BJ (cell line): ENCODE results near the gene KIAA0930. TPM values are rescaled to one million over a fixed set of nuclear protein-coding genes. Genes with fewer than 3 reads are reported as not detected.

ENCODE experiments used
- CTCF ChIA-PET: fragments of 350-600 bp; formaldehyde crosslinking; extraction: SDS; loops from one replicate; lab custom pipeline; 2021; ENCODE audit warnings: antibody characterized with exemption, inconsistent platforms; lab: Yijun Ruan, JAX
- POLR2A ChIA-PET: fragments of 300-600 bp; sonication (Branson Sonifier 250); formaldehyde crosslinking; extraction: SDS; loops from one replicate; lab custom pipeline; 2021; ENCODE audit warnings: antibody characterized with exemption; lab: Charles Lee
- DNase-seq: peaks from one replicate; pipeline ENCODE4 v3.0.0-alpha.2; 2011; ENCODE audit warnings: low read depth
- H3K27me3 ChIP-seq: 2 replicates; pipeline ENCODE4 v1.6.0; 2011; ENCODE audit warnings: low read length; ENCODE audit not compliant: control insufficient read depth, insufficient read depth
- H3K36me3 ChIP-seq: 2 replicates; pipeline ENCODE4 v1.5.1; 2011; ENCODE audit warnings: low read length; ENCODE audit not compliant: control insufficient read depth, insufficient read depth
- H3K4me3 ChIP-seq: 2 replicates; pipeline ENCODE4 v1.5.1; 2011; ENCODE audit warnings: low read depth, mild to moderate bottlenecking, control low read depth, low read length
- polyA plus RNA-seq: library from polyadenylated mRNA; depleted of rRNA; stranded (reverse); fragments of >200 nt; gene quantifications from 2 replicates; pipeline ENCODE4 v1.2.3, GENCODE V29; 2011
- TF ChIP-seq, protein P1 (sequence below): IDR thresholded peaks from 2 replicates; pipeline ENCODE4 v1.5.1; 2011; ENCODE audit warnings: low read depth, mild to moderate bottlenecking, control low read depth, inconsistent platforms, low read length, moderate library complexity; ENCODE audit not compliant: insufficient read depth

KIAA0930 gene
- polyA plus RNA-seq, 1 experiment = 64.0 TPM

DNA sequence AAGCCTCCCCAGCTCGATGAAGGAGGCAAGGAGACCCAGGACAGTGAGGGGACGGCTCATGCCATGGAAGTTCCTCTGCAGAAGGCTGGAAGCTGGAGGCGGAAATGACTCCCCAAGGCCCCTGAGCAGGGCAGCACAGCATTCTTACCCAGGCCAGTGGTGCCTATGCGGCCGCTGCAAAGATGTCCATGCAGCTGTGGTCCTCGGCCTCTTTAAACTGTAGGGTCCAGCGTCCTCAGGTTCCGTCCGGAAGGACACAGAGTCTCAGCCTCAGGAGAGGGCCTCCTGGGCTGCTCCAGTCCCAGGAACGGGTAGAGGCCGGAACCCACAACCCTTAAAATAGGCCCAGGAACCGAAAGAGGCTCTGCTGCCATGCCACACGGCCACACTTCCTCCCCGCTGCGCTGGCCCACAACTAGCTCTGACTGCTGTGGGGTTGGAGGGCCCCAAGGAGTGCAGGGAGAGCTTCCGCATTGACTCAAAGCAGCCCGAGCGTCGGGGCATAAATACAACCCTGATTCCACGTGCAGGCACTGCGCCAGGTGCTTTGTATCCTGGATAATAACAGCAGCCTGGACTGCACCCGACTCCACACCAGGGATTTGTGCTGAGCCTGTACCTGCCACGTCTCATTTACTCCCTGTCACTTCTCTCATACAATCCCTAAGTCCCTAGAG, 5.5 kb downstream of the KIAA0930 start:
- TF ChIP-seq, protein P1, sequence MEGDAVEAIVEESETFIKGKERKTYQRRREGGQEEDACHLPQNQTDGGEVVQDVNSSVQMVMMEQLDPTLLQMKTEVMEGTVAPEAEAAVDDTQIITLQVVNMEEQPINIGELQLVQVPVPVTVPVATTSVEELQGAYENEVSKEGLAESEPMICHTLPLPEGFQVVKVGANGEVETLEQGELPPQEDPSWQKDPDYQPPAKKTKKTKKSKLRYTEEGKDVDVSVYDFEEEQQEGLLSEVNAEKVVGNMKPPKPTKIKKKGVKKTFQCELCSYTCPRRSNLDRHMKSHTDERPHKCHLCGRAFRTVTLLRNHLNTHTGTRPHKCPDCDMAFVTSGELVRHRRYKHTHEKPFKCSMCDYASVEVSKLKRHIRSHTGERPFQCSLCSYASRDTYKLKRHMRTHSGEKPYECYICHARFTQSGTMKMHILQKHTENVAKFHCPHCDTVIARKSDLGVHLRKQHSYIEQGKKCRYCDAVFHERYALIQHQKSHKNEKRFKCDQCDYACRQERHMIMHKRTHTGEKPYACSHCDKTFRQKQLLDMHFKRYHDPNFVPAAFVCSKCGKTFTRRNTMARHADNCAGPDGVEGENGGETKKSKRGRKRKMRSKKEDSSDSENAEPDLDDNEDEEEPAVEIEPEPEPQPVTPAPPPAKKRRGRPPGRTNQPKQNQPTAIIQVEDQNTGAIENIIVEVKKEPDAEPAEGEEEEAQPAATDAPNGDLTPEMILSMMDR = no peak
- POLR2A ChIA-PET = no interaction called here
- H3K36me3 ChIP-seq = peaks cover 12% of the 10 kb centered on the region
- H3K4me3 ChIP-seq = no peak overlapping the region
- H3K27me3 ChIP-seq = no peaks in the 10 kb centered on the region
- DNase-seq = no peak
- CTCF ChIA-PET = interaction anchor here (1.4 kb wide), 1 partner anchor 23 kb away, joined by 4 read pairs; no protein-coding TSS in a partner anchor

DNA sequence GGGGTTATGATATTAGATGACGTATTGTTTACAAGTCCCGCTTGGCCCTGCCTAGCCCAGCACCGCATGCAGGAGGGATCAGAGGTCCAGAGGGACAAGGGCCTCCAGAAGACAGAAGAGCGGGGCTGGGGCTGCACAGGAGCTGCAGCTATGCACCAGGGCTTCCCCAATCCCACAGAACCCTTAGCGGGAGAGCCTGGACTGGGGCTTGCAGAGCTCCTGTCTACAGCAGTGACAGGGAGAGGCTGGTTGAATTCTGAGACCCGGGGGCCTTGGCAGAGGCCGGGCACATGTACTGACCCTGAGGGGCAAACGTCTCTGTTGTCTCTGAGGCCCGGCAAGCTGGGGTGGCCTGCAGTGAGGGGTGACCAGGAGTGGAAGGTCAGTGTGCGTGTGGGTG, 6.9 kb downstream of the KIAA0930 start:
- no peak for DNase-seq
- Histone ChIP-seq H3K36me3 (peaks cover 12% of the 10 kb centered on the region), H3K27me3 (no peaks in the 10 kb centered on the region), H3K4me3 (no peak overlapping the region)
- ChIA-PET POLR2A (interaction anchor here (0.6 kb wide), 1 partner anchor 70 kb away, joined by 4 read pairs; the partner anchor contains the start of gene NUP50), CTCF (interaction anchor here (0.6 to 0.8 kb wide), 2 partner anchors 25 to 137 kb away, joined by 3 to 4 read pairs; no protein-coding TSS in a partner anchor)
- TF ChIP-seq, protein P1 = no peak

DNA sequence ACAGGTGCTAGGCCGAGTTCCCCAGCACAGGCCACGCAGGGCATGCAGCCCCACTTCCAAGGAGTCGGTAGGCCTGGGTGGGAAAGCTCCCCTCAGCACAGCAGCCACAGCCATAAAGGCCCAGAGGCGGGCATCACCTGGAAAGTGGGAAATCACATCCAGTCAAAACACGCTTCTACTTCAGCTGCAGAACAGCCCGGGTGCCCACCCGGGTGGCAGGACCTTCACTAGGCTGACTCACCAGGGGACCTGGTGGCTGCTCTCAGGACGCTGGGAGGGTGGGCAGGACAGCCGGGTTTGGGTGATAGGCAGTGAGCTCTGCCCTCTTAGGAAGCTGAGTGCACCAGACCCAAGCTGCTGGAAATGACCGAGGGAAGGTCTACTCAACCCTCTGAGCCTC, 7.3 kb downstream of the KIAA0930 start:
- H3K4me3 ChIP-seq = no peak overlapping the region
- no peak for DNase-seq
- peaks cover 9% of the 10 kb centered on the region for H3K36me3 ChIP-seq
- CTCF ChIA-PET = no interaction called here
- POLR2A ChIA-PET = no interaction called here
- no peaks in the 10 kb centered on the region for H3K27me3 ChIP-seq
- TF ChIP-seq, protein P1 = no peak

DNA sequence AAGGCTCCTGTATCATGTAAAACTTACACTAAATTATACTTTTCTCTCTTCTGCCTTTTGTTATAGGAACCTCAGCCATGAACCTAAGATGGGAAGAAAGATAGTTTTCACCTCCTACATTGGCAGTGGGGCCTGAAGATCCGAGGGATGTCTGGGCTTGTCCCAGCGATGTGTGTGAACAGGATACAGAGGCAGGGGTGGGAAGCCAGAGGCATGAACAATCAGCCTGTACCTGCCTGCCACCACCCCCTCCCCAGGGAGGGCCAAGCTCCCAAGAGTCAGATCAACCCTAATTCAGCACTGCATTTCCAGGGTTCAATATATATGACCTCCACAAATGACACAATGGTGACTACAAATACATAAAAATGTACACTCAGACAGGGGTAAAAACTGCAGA, 9.4 kb downstream of the KIAA0930 start:
- TF ChIP-seq, protein P1 = no peak
- no peak for DNase-seq
- ChIA-PET POLR2A (no interaction called here), CTCF (no interaction called here)
- no peaks in the 10 kb centered on the region for H3K27me3 ChIP-seq
- H3K36me3 ChIP-seq = peaks cover 4% of the 10 kb centered on the region
- H3K4me3 ChIP-seq = no peak overlapping the region

DNA sequence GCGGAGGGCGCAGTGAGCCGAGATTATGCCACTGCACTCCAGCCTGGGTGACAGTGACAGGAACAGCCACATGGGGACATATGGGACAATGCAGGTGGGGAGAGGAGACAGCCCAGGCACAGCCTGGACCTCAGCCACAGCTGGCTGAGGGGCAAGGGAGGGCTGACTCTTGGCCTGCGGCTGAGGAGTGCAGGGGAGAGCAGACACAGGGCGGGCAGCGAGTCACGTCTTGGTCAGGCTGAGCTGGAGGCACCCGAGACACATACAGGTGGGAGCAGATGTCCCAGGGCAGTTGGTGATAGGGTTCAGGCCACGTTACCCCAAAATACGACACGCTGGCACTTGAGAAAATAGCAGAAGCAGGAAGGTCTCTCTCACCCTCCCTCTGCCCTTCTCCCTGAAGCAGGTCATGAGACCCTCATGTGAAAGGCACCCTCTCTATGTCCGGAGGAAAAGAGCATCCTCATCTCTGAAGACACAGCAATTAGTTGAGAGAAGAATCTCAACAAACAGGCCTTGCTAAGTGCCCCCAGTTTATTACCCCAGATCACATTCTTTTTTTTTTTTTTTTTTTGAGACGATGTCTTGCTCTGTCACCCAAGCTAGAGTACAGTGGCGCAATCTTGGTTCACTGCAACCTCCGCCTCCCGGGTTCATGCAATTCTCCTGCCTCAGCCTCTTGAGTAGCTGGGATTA, 10.5 kb downstream of the KIAA0930 start:
- CTCF ChIA-PET = no interaction called here
- no peak overlapping the region for H3K4me3 ChIP-seq
- POLR2A ChIA-PET = no interaction called here

More for the DNA sequence above, 10.5 kb downstream of the KIAA0930 start:
- DNase-seq = no peak
- peaks cover 4% of the 10 kb centered on the region for H3K36me3 ChIP-seq
- no peaks in the 10 kb centered on the region for H3K27me3 ChIP-seq
- TF ChIP-seq, protein P1 = no peak
